GM12878 (cell line): ENCODE results near the gene MINAR1. TPM values are rescaled to one million over a fixed set of nuclear protein-coding genes. Genes with fewer than 3 reads are reported as not detected.

ENCODE experiments used
- ATAC-seq: fragments of 200-7000 bp; cut with Tn5 transposase; 3 replicates; pipeline ENCODE4 v1.9.1; 2020; ENCODE audit warnings: mild to moderate bottlenecking, moderate library complexity
- BruUV-seq: library from RNA; stranded (reverse); fragments of 400-500 nt; replicated peaks from 2 replicates; lab custom pipeline; 2021; lab: Mats Ljungman, UMichigan
- CTCF ChIA-PET: fragments of 300-600 bp; sonication (Branson Sonifier 250); formaldehyde crosslinking; extraction: SDS; loops from one replicate; lab custom pipeline; 2021; ENCODE audit warnings: inconsistent platforms; lab: Yijun Ruan, JAX
- POLR2A ChIA-PET: fragments of 350-600 bp; formaldehyde crosslinking; extraction: SDS; loops from one replicate; lab custom pipeline; 2021; ENCODE audit warnings: inconsistent platforms; lab: Charles Lee
- RAD21 ChIA-PET: fragments of 300-600 bp; sonication (Branson Sonifier 250); formaldehyde crosslinking; loops from one replicate; lab custom pipeline; 2023; ENCODE audit warnings: antibody characterized with exemption; ENCODE audit not compliant: unreplicated experiment; lab: Charles Lee
- SMC1A ChIA-PET: fragments of 300-600 bp; sonication (Branson Sonifier 250); formaldehyde crosslinking; loops from one replicate; lab custom pipeline; 2023; ENCODE audit not compliant: unreplicated experiment, uncharacterized antibody; lab: Charles Lee
- DNase-seq: peaks from one replicate; pipeline ENCODE4 v3.0.0-alpha.2; 2011; ENCODE audit warnings: low read depth, low spot score
- FAIRE-seq: peaks from 3 replicates; lab custom pipeline; 2011; peaks lifted over from hg19 to GRCh38; lab: Jason Lieb, UNC
- H2AFZ ChIP-seq: 2 replicates; pipeline ENCODE4 v1.6.0; 2011; ENCODE audit warnings: low read depth, low read length, control low read depth; ENCODE audit not compliant: control insufficient read depth
- H3K27ac ChIP-seq: 2 replicates; pipeline ENCODE4 v1.5.1; 2011; ENCODE audit warnings: control low read depth; ENCODE audit not compliant: control insufficient read depth, insufficient read depth
- H3K27me3 ChIP-seq, 2 experiments: replicated peaks in 1 of 2; 2 replicates each; pipeline versions ENCODE4 v1.6.0 to v1.6.1; 2011; ENCODE audit warnings: low read length in 1 of 2; ENCODE audit not compliant: control insufficient read depth in 2 of 2, insufficient read depth in 2 of 2
- H3K36me3 ChIP-seq, 2 experiments: 2 replicates each; pipeline ENCODE4 v1.5.1; 2011; ENCODE audit warnings: low read length in 1 of 2; ENCODE audit not compliant: control insufficient read depth in 2 of 2, insufficient read depth in 2 of 2
- H3K4me1 ChIP-seq: 2 replicates; pipeline ENCODE4 v1.6.1; 2011; ENCODE audit warnings: mild to moderate bottlenecking, low read length, moderate library complexity, mixed read lengths; ENCODE audit not compliant: control insufficient read depth, insufficient read depth
- H3K4me2 ChIP-seq: 2 replicates; pipeline ENCODE4 v1.6.0; 2011; ENCODE audit warnings: control low read depth; ENCODE audit not compliant: control insufficient read depth, insufficient read depth
- H3K4me3 ChIP-seq: fragments of 200-600 bp; sonication (generic); 2 replicates; pipeline ENCODE4 v1.5.1; 2016
- H3K79me2 ChIP-seq: 2 replicates; pipeline ENCODE4 v1.6.0; 2011; ENCODE audit warnings: low read length; ENCODE audit not compliant: control insufficient read depth, insufficient read depth
- H3K9ac ChIP-seq: 2 replicates; pipeline ENCODE4 v1.8.0; 2011; ENCODE audit warnings: low read length, control low read depth, mixed read lengths; ENCODE audit not compliant: control insufficient read depth, insufficient read depth
- H3K9me3 ChIP-seq: replicated peaks from 3 replicates; pipeline ENCODE4 v1.5.1; 2011; ENCODE audit warnings: mild to moderate bottlenecking, low read length; ENCODE audit not compliant: control insufficient read depth, insufficient read depth
- H4K20me1 ChIP-seq: 2 replicates; pipeline ENCODE4 v1.6.0; 2011; ENCODE audit not compliant: control insufficient read depth, insufficient read depth
- ATF3 ChIP-seq: IDR thresholded peaks from 2 replicates; pipeline ENCODE4 v1.6.1; 2011; ENCODE audit warnings: low read depth, mild to moderate bottlenecking, low read length, moderate library complexity, borderline replicate concordance; ENCODE audit errors: extremely low read depth
- CHD2 ChIP-seq: IDR thresholded peaks from 2 replicates; pipeline ENCODE4 v1.6.1; 2011; ENCODE audit warnings: low read depth, low read length, improper control_type of control experiment, borderline replicate concordance
- CREM ChIP-seq: IDR thresholded peaks from 2 replicates; pipeline ENCODE4 v1.6.1; 2014; ENCODE audit warnings: antibody characterized with exemption, low read depth
- ESRRA ChIP-seq: IDR thresholded peaks from 2 replicates; pipeline ENCODE4 v1.6.1; 2012; ENCODE audit warnings: mild to moderate bottlenecking, low read length, improper control_type of control experiment
- JUND ChIP-seq: IDR thresholded peaks from 2 replicates; pipeline ENCODE4 v1.6.1; 2012; ENCODE audit warnings: low read depth, mild to moderate bottlenecking, low read length, improper control_type of control experiment, moderate library complexity
- KAT2A ChIP-seq: conservative IDR thresholded peaks from 2 replicates; pipeline ENCODE4 v1.6.1; 2011; ENCODE audit warnings: low read depth, low read length; ENCODE audit not compliant: control insufficient read depth
- KDM1A ChIP-seq: fragments of 200-600 bp; sonication (generic); IDR thresholded peaks from 2 replicates; pipeline ENCODE4 v1.6.1; 2016; ENCODE audit warnings: borderline replicate concordance
- NFYB ChIP-seq: IDR thresholded peaks from 2 replicates; pipeline ENCODE4 v1.6.1; 2011; ENCODE audit warnings: low read depth, mild to moderate bottlenecking, low read length, improper control_type of control experiment, moderate library complexity; ENCODE audit not compliant: insufficient read depth
- POLR2AphosphoS2 ChIP-seq: IDR thresholded peaks from 2 replicates; pipeline ENCODE4 v1.6.1; 2011; ENCODE audit warnings: low read depth, mild to moderate bottlenecking, low read length, improper control_type of control experiment, moderate library complexity
- POLR2AphosphoS5 ChIP-seq: IDR thresholded peaks from 2 replicates; pipeline ENCODE4 v1.6.1; 2011; ENCODE audit warnings: mild to moderate bottlenecking, low read length, inconsistent platforms
- RELB ChIP-seq: fragments of 450-650 bp; IDR thresholded peaks from 2 replicates; pipeline ENCODE4 v1.6.1; 2017; ENCODE audit warnings: low read depth, mild to moderate bottlenecking, moderate library complexity
- SMARCA5 ChIP-seq: fragments of 450-650 bp; IDR thresholded peaks from 2 replicates; pipeline ENCODE4 v1.6.1; 2017; ENCODE audit warnings: mild to moderate bottlenecking
- SREBF1 ChIP-seq: IDR thresholded peaks from 2 replicates; pipeline ENCODE4 v1.6.1; 2012; ENCODE audit warnings: mild to moderate bottlenecking, low read length
- STAT3 ChIP-seq: IDR thresholded peaks from 2 replicates; pipeline ENCODE4 v1.6.1; 2011; ENCODE audit warnings: low read depth, low read length, improper control_type of control experiment
- SUPT20H ChIP-seq: IDR thresholded peaks from 2 replicates; pipeline ENCODE4 v1.6.1; 2011; ENCODE audit warnings: low read depth, mild to moderate bottlenecking, low read length, moderate library complexity, borderline replicate concordance; ENCODE audit not compliant: control insufficient read depth
- TCF7 ChIP-seq: IDR thresholded peaks from 2 replicates; pipeline ENCODE4 v1.6.1; 2014; ENCODE audit warnings: antibody characterized with exemption, borderline replicate concordance
- ZBED1 ChIP-seq: IDR thresholded peaks from 2 replicates; pipeline ENCODE4 v1.6.1; 2016; ENCODE audit warnings: borderline replicate concordance
- ZNF24 ChIP-seq: fragments of 450-650 bp; IDR thresholded peaks from 2 replicates; pipeline ENCODE4 v1.6.1; 2017; ENCODE audit warnings: antibody characterized with exemption, mild to moderate bottlenecking
- WGBS: methylation state at CpG from one replicate; pipeline ENCODE4 v1.1.6; 2016; ENCODE audit warnings: low lambda C conversion rate; ENCODE audit not compliant: insufficient replicate concordance, insufficient coverage; ENCODE audit errors: missing lambda C conversion rate; 5-methylcytosine and 5-hydroxymethylcytosine counted together
- in situ Hi-C: fragments of 300-500 bp; cut with MboI; formaldehyde crosslinking; loops from 9 replicates; pipeline ENCODE4 v1.14.3; 2018; ENCODE audit warnings: mixed read lengths
- intact Hi-C: fragments of 100-400 bp; cut with micrococcal nuclease; formaldehyde crosslinking; loops from one replicate; pipeline ENCODE4 v1.14.2; 2022; ENCODE audit not compliant: unreplicated experiment
- polyA plus RNA-seq, 11 experiments: library from polyadenylated mRNA; depleted of rRNA in 4 of 11; unstranded in 6 of 11; stranded (reverse) in 5 of 11; fragments of >200 nt; fragmentation: Nextera tagmentation in 4 of 11; fragmentation: Illumina TruSeq in 1 of 11; extraction: Ambion mirVana in 4 of 11; extraction: Trizol in 1 of 11; gene quantifications; 1 replicate in 1 of 11; 2 replicates in 10 of 11; pipeline versions ENCODE4 v1.2.1 to v1.2.3, GENCODE V29; 2011 to 2016; ENCODE audit warnings: inconsistent platforms in 2 of 11, missing spikeins in 2 of 11, low read depth in 1 of 11
- total RNA-seq, 4 experiments: library from RNA; depleted of rRNA in 3 of 4; stranded (reverse); fragments of >200 nt in 3 of 4; fragmentation: Illumina TruSeq in 1 of 4; extraction: Trizol in 1 of 4; gene quantifications; 2 replicates each; pipeline versions ENCODE4 v1.2.1 to v1.2.3, GENCODE V29; 2013 to 2021

MINAR1 gene
- total and polyA plus RNA-seq, 10 of the 15 experiments (the other 5 are each of a cell fraction or from before 2014, with no cell fraction given): 0.05 to 0.40 (median 0.24) TPM

- CTCF ChIA-PET: no interaction called here
These were observed 26.4 kb downstream of the MINAR1 start for GRCh38 chr15:79458491-79458890.

GRCh38 chr15:79459666-79460065 lies 27.5 kb downstream of the MINAR1 start:
- Histone ChIP-seq H3K4me3 (no peak overlapping the region), H3K79me2 (no peaks in the 10 kb centered on the region), H3K4me1 (no peaks in the 10 kb centered on the region), H3K27me3 (no peaks in the 10 kb centered on the region), H3K9me3 (no peaks in the 10 kb centered on the region), H3K9ac (no peak overlapping the region), H4K20me1 (0 out of 2 replicates have a peak, but pooled peaks cover 3% of the 10 kb centered on the region), H3K4me2 (no peak overlapping the region), H3K27ac (no peak overlapping the region), H3K36me3 (no peaks in the 10 kb centered on the region), H2AFZ (no peak overlapping the region)
- 36% methylated on average over 1 of the region's 1 CpG for WGBS
- ChIA-PET POLR2A (no interaction called here), CTCF (interaction anchor here (1.0 kb wide), 1 partner anchor 8 kb away, joined by 3 read pairs; no protein-coding TSS in a partner anchor), SMC1A (interaction anchor here (1.0 kb wide), 1 partner anchor 8 kb away, joined by 3 read pairs; no protein-coding TSS in a partner anchor), RAD21 (no interaction called here)
- ATAC-seq: no peak
- DNase-seq: no peak
- no TSS peak for BruUV-seq
- no peak for FAIRE-seq
- intact Hi-C loops (no loop called here), in situ Hi-C loops (no loop called here)
- TF ChIP-seq SMARCA5: no peak
- no peak for TF ChIP-seq ZNF24
- TF ChIP-seq ZBED1: no peak
- TF ChIP-seq NFYB: no peak
- TF ChIP-seq POLR2AphosphoS2: no peak
- TF ChIP-seq SREBF1: no peak
- TF ChIP-seq RELB: no peak
- no peak for TF ChIP-seq CREM
- TF ChIP-seq TCF7: no peak
- TF ChIP-seq CHD2: no peak
- TF ChIP-seq POLR2AphosphoS5: no peak
- TF ChIP-seq ATF3: no peak
- no peak for TF ChIP-seq KAT2A
- no peak for TF ChIP-seq ESRRA
- TF ChIP-seq SUPT20H: no peak

More at GRCh38 chr15:79458491-79458890, 26.4 kb downstream of the MINAR1 start:
- Histone ChIP-seq H2AFZ (no peak overlapping the region), H3K36me3 (no peaks in the 10 kb centered on the region), H3K79me2 (no peaks in the 10 kb centered on the region), H3K9me3 (no peaks in the 10 kb centered on the region), H3K27me3 (no peaks in the 10 kb centered on the region), H4K20me1 (0 out of 2 replicates have a peak, but pooled peaks cover 3% of the 10 kb centered on the region), H3K9ac (no peak overlapping the region), H3K4me3 (no peak overlapping the region), H3K4me1 (no peaks in the 10 kb centered on the region), H3K4me2 (no peak overlapping the region), H3K27ac (no peak overlapping the region)
- BruUV-seq: no TSS peak
- intact Hi-C loops: no loop called here
- in situ Hi-C loops: no loop called here
- FAIRE-seq: no peak
- no peak for DNase-seq
- ATAC-seq: no peak
- 43% methylated on average over 6 of the region's 6 CpGs for WGBS
- ChIA-PET POLR2A (no interaction called here), RAD21 (no interaction called here), SMC1A (interaction anchor here (1.0 kb wide), 1 partner anchor 9 kb away, joined by 3 read pairs; no protein-coding TSS in a partner anchor)
- TF ChIP-seq KDM1A (no peak), STAT3 (no peak), JUND (no peak)
